HG03025 (cell line): ENCODE measurements around the gene SLC36A2.

Experiments
- ATAC-seq: cut with Tn5 transposase; IDR thresholded peaks from one replicate; pipeline ENCODE4 v1.9.1; 2021; ENCODE audit warnings: mild to moderate bottlenecking, moderate library complexity; ENCODE audit not compliant: unreplicated experiment, low FRiP score

The SLC36A2 gene

DNA sequence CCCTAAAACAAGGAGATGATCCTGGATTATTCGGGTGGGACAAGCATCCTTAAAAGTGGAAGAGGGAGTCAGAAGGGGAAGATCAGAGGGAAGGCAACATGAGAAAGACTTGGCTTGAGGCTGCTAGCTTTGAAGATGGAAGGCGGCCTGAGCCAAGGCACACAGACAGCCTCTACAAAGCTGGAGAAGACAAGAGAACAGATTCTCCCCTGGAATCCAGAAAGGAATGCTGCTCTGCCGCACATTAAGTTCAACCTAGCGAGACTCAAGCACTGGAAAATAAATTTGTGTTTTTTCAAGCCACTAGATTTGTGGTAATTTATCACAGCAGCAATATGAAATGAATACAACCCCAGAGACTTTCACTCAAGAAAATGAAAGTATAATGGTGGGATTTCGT is 61.7 kb downstream of the SLC36A2 start:
- ATAC-seq, result no peak

DNA sequence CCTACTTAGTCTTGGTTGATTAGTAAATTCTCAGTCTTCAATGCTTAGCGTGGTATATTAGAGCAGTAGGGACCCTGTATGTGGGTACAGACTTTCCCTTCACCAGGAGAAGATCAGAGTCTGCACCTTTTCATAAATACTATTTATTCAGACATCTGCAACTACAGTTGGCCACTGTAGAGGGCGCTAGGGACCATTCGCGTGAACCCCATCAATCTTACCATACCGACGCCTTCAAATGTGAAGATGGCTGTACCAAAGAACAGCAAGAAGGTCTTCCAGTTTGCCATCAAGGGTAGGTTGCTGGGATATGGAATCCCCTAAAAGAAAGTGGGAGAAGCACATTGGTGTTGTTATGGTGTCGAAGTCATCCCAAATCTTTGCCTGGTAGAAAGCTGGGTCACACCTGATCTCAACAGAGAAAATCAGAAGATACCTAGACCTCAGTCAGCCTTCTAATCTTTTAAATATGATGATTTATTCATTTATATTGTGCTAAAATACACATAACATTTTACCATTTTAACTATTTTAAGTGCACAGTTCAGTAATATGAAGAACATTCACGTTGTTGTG is 62.9 kb downstream of the SLC36A2 start:
- ATAC-seq, result no peak

- ATAC-seq, result no peak
Observed at GRCh38 chr5:151283120-151283825, 64.1 kb downstream of the SLC36A2 start.

GRCh38 chr5:151281001-151281639 is 66.2 kb downstream of the SLC36A2 start:
- no peak for ATAC-seq

- no peak for ATAC-seq
Observed at GRCh38 chr5:151280443-151280842, 66.9 kb downstream of the SLC36A2 start.

DNA sequence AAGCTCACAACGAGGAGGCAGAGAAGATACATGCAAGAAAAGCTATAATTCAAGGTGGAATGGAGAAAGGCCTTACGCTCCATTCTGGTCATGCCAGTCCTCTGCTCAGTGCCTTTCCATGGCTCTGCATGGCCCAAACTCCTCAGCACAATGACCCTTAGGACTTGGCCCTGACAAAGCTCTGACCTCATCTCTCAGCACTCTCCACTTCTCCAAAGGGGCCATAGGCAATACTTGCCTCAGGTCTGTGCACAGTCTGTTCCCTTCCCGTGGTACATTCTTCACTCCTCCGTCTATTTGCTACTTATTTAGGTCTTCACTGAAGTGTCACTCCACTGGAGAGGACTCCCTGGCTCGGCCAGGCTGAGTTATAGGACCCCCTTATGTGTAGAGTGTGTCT is 68.5 kb downstream of the SLC36A2 start:
- no peak for ATAC-seq

DNA sequence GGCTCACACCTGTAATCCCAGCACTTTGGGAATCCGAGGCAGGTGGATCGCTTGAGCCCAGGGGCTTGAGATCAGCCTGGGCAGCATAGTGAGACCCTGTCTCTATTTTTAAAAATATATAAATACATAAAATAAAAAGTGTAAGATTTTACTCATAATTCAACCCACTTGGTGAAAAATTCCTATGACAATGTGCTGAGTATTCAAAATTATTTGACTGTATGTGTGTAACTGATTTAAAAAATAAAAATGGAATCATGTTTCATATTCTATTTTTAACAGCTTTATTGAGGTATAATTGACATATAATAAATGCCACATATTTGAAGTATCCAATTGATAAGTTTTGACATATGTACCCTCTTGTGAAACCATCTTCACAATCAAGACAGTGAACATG is 71.6 kb downstream of the SLC36A2 start:
- ATAC-seq, result no peak

- ATAC-seq, result no peak
Observed at GRCh38 chr5:151274666-151275065, 72.7 kb downstream of the SLC36A2 start.

GRCh38 chr5:151271336-151271735 is 76.0 kb downstream of the SLC36A2 start:
- ATAC-seq, result no peak

DNA sequence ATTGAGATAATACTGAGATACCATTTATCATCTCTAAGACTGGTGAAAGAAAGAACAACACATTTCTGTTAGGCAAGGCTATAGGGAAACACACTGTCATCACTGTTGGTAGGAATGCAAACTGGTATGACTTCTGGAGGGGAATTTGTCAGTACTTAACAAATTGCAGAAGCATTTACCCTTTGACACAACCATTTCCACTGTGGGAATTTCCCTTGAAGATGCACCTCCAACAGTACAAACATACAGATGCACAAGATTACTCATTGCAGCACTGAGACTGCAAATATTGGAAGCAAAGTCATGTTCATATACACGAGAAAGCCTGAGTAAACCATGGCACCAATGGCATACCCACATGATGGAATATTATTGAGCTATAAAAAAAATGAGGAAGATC is 76.8 kb downstream of the SLC36A2 start:
- ATAC-seq, result peak; percentile 62

- ATAC-seq, result no peak
Observed at GRCh38 chr5:151267491-151268260, 79.7 kb downstream of the SLC36A2 start.
